D721Med (cell line): Measurements from ENCODE around the gene EEF1A1.

Experiments
- DNase-seq: peaks from one replicate; pipeline ENCODE4 v3.0.0; 2011; ENCODE audit warnings: low spot score; ENCODE audit not compliant: insufficient read length
- FAIRE-seq: peaks from 2 replicates; lab custom pipeline; 2011; peaks lifted over from hg19 to GRCh38; lab: Jason Lieb, UNC
- TF ChIP-seq, protein P1 (sequence below): IDR thresholded peaks from 2 replicates; pipeline ENCODE4 v1.5.1; 2012; ENCODE audit warnings: mild to moderate bottlenecking, control low read depth; ENCODE audit not compliant: insufficient read depth; ENCODE audit errors: missing control alignments

Gene EEF1A1

DNA sequence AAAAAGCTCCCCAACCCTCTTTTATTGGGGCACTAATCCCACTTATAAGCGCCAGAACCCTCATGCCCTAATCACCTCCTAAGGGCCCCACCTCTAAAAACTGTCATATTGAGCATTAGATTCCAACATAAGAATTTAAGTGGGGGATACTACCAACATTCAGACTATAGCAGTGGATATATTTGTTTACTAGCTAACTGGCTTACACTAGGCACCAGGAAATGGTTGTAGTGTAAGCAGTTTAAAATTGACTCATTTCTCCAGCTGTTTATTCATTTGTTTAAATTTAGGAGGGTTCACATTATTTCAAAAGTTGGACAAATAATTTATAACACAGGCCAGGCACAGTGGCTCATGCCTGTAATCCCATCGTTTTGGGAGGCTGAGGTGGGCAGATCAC is 36.4 kb downstream of the EEF1A1 start:
- no peak for DNase-seq
- no peak for FAIRE-seq

DNA sequence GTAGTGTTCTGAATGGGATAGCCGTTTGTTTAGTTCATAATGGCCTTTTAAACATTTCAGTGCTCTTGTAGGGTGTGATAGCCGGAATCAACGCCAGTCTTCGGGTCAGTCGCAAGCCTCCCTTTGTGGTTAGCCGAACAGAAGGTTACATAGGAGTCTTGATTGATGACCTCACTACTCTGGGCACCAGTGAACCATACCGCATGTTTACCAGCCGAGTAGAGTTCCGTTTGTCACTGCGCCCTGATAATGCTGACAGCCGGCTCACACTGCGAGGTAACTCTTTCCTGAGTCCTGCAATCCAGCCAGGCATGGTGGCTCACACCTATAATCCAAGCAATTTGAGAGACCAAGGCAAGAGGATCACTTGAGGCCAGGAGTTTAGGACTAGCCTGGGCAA is 38.9 kb downstream of the EEF1A1 start:
- FAIRE-seq = no peak
- TF ChIP-seq, protein P1, sequence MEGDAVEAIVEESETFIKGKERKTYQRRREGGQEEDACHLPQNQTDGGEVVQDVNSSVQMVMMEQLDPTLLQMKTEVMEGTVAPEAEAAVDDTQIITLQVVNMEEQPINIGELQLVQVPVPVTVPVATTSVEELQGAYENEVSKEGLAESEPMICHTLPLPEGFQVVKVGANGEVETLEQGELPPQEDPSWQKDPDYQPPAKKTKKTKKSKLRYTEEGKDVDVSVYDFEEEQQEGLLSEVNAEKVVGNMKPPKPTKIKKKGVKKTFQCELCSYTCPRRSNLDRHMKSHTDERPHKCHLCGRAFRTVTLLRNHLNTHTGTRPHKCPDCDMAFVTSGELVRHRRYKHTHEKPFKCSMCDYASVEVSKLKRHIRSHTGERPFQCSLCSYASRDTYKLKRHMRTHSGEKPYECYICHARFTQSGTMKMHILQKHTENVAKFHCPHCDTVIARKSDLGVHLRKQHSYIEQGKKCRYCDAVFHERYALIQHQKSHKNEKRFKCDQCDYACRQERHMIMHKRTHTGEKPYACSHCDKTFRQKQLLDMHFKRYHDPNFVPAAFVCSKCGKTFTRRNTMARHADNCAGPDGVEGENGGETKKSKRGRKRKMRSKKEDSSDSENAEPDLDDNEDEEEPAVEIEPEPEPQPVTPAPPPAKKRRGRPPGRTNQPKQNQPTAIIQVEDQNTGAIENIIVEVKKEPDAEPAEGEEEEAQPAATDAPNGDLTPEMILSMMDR = no peak
- no peak for DNase-seq

More for the DNA sequence above, 36.4 kb downstream of the EEF1A1 start:
- TF ChIP-seq, protein P1 = no peak

DNA sequence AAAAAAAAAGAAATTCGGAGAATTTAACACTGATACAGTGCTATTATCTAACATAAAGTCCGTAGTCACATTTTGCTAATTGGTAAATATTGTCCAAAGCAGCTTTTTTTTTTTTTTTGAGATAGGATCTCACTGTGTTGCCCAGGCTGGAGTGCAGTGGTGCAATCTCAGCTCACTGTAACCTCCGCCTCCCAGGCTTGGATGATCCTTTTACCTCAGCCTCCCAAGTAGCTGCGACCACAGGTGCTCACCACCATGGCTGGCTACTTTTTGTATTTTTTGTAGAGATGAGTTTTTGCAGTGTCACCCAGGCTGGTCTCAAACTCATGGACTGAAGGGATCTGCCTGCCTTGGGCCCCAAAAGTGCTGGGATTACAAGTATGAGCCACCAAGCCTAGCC is 43.4 kb downstream of the EEF1A1 start:
- TF ChIP-seq, protein P1 = no peak
- FAIRE-seq (no peak), DNase-seq (no peak)

DNA sequence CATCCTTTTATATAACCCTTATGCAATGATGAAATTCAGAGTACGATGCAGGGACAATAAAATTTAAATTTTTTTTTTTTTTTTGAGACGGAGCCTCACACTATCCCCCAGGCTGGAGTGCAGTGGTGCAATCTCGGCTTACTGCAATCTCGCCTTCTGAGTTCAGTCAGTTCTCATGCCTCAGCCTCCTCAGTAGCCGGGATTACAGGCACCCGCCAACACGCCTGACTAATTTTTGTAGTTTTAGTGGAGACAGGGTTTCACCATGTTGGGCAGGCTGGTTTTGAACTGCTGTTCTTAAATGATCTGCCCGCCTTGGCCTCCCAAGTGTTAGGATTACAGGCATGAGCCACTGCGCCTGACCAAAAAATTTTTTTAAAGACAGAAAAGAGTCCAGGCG is 44.1 kb downstream of the EEF1A1 start:
- no peak for DNase-seq
- no peak for FAIRE-seq
- TF ChIP-seq, protein P1 = no peak

DNA sequence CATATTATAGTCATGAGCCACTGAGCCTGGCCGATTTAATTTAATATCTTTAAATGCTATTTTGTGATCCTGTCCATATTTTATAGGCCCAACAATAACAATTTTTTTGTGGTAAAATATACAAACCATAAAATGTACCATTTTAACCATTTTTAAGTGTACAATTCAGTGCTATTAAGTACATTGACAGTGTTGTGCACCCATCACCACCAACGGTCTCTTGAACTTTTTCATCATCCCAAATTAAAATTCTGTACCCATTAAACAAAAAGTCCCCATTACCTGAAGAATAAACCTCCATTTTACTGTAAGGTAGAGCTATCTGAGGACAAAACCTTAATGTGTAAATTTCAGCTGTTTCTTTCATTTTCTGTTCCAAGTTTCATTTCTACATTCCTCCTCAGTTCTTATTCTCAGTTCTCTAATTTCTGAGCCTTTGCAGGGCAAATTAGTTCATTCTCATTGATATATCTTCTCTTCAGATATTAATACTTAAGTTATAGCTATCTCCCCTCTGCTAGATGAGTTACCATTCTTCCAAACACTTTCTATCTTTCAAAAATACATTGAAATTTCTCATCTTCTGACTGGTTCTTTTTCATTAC is 49.0 kb downstream of the EEF1A1 start:
- TF ChIP-seq, protein P1 = no peak
- FAIRE-seq (no peak), DNase-seq (no peak)
